ENCODE data around the gene DISC1. TPM values are rescaled to one million over a fixed set of nuclear protein-coding genes. Genes with fewer than 3 reads are reported as not detected.

Gene DISC1
- total RNA-seq, 2 experiments from 2014 or later, result 1.1 to 1.6 TPM

DNA sequence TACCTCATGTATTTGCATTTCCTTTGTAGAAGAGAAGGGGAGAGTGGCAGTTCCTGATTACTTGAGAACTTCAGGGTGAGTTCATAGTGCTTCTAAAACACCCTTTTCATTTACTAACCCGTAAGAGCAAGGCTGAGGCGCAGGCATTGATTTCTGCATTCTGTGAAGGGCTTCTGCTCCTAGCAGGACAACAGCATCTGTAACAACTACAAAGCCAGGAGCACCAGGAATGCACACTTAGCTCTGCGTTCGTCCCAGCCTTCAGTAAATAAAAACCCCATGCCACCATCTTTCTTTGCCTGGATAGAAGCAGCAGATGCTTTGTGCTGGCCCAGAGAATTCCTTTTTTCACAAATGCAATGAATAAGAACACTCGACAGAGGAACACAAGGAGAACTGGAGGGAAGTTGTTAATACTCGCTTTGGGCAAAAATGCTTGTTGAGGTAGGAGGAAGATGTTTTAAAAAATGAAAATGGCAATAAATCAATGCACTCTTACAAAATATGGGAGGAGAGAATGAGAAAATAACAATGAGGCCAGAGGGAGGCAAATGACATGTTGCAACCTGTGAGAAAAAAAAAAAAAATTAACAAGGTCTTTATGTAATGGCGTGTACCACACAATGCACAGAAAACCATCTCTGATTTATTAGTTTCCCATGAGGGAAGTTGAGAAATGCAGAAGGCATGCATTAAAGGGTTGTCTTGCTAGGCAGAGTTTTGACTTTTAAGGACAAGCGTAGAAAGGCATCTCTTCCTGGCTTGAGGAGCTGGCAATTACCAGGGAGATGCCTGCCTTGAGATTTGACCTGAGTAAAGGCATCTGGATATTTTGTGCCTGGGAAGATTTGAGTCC is 418.8 kb downstream of the DISC1 start:
- CTCF ChIA-PET, result no interaction called here
- POLR2A ChIA-PET, result no interaction called here

DNA sequence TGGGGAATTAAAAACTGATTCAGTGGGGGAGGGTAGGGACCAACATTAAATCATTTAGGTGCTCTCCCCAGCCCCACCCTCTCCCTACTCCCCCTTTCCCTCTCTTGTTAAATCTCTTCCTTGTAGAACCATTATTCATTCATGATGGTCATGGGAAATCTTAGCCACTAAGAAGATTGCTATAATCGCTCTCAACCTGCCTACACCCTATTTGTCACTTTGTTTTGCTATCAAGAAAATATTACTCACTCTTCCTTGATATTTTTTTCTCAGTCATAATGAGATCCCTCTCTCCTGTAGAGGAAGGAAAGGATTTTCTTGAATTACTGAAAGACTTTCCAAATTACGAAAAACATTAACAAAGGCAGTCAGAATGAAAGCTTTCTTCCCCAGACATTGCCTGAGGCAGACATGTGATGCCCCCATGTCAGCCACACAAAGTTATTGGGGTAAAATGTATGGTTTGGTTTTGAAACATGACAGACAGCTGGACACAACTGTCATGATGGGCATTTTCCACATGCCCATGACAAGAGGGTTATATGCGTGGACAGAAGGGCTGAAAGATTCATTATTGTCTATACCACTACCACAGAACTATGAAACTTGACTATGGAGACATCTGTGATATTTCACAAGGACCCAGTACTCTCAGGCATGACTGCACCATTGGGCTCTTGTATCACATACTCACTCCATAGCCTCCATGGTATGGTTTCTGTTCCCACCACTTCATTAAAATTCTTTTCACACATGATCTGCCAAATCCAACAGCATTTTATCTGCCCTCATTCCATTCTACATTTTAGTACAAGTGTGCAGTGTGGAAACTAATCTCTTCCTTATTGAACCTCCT is 420.1 kb downstream of the DISC1 start:
- ChIA-PET POLR2A (no interaction called here), CTCF (no interaction called here)

DNA sequence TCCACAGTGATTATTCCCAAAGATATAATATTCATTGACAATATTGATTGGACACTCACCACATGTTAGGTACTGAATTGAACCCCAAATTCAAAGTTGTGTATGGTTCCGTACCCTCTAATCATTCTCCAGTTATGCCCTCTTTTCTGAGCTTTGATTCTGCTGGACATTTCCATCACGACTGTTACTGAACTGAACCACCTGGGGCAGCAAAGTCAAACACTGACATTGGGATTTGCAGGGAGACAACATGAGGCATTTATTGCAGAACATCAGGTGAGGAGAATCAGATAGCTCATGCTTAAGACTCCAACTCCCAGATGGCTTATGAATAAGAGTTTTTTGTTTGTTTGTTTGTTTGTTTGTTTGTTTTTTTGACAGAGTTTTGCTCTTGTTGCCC is 420.9 kb downstream of the DISC1 start:
- POLR2A ChIA-PET, result interaction anchor here (0.6 kb wide), 1 partner anchor 150 kb away, joined by 3 read pairs; no protein-coding TSS in a partner anchor
- CTCF ChIA-PET, result no interaction called here

DNA sequence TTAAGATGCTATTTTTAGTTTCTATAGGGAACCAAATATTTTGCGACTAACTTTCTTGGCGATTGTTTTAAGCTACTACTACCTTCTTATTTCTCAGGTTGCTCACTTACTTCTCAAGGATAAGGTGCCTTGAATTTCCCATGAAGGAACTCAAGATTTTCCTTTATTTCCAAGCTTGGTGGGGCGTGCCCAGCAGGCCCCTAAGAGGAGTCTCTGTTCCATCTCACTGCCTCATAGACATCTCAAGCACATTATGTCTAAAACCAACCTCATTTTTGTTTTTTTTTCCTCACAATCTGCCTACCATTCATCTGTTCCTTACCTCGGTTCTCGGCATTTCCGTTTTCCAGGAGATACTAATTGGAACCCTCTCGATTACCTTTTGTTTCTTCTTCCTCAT is 421.9 kb downstream of the DISC1 start:
- POLR2A ChIA-PET, result no interaction called here
- CTCF ChIA-PET, result no interaction called here

DNA sequence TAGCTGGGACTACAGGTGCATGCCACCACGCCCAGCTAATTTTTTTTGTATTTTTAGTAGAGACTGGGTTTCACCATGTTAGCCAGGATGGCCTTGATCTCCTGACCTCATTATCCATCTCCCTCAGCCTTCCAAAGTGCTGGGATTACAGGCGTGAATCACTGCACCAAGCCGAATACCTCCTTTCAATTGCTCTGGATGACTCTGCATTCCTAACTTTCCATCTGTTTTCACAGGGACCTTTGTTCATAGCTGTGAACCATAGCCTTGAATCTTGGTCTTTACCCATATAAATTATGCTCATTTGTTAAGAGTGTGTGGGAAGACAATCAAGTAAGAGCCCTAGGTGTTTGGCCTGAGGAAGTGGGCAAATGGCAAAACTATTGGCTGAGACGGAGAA is 422.7 kb downstream of the DISC1 start:
- ChIA-PET POLR2A (no interaction called here), CTCF (no interaction called here)

DNA sequence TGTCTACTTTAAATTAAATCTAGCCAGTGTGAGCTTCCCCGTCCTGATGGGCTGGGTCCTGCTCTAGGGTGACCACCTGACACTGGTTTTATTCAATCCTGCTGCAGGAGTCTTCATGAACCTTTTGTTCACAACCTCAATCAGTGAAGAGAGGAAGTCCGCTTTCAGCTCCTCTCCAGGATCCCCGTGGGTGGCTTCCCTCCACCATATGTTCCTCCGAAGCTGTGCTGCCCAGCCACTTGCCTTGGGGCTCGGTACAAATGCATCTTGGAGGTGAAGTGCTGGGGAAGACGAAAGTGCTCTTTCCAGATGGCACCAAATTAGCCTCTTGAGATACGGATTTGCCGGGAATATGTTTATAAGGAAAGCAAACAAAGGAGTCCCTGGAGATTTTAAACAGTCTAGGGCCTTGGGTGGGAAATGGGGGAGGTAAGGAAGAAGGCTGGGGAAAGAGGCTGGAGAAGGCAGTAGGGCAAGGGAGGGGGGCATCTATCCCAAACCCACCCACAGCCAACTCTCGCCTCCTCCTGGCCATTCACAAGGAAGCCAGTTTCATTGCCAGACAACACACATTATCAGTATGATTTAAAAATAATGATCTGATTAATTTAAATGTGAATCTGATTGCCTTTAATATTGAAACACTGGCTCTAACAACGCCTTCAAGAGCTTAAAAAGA is 430.8 kb downstream of the DISC1 start:
- POLR2A ChIA-PET, result no interaction called here
- CTCF ChIA-PET, result no interaction called here

DNA sequence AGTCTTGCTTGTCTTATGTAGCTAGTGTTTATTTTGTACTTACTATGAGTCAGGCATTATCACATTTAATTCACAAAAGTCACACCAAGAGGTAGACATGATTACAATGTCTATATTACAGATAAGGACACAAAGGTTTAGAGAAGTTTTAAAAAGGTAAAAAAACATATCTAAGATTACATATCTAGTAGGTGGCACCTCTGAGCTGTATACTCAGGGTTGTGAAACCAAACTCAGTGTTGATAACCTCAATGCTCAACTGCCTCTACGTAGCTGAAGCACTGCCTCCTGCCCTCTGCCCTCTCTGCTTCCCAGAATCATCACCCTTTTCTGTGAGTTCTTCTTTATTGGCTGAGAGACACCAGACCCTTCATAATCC is 431.3 kb downstream of the DISC1 start:
- POLR2A ChIA-PET, result no interaction called here
- CTCF ChIA-PET, result no interaction called here

DNA sequence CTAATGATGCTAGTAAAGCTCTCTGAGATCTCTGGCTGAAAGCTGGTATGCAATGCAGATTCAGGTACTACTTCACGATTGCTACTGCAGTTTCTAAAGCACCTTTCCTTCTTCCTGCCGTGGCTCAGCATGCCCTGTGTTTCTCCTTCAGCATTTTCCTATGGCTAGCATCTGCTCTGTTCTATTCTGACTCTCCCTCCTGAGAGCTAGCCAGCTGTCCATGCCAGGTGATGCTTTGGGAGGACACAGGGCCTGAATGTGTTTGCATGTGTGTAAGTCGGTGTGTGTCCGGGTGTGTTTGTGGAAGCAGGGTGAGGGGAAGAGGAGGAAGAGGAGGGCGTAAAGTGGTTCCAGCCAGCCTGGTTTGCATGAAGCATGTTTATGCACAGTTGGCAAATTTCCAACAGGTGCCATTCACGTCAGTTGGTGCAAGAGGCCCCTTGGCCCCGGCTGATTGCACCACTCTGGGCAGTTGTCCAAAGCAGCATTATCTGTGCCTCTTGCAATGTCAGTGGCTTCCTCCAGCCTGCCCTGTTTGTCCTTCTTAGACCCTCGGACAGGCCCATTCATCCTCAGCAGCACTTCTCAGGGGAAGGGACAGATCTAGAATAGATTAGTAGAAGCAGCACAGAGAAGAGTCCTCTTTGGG is 433.3 kb downstream of the DISC1 start:
- ChIA-PET CTCF (no interaction called here), POLR2A (no interaction called here)

DNA sequence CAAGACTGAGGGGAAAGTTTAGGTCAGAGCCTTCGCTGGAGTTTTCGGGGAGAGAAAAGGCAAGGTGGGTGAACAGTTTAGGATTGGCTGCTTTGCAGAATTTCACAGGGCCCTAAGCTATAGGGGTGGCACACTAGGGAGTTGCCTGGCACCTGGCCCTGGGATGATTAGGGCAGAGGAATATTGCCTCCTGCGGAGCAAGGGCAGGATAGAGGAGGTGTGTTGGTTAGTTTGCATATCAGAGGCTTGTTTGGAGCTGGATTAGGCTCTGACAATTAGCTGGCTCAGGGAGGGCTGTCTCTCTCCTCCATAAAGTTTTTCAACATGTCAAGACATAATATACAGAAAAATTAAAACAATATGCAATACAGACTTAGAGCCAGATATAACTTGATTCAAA is 436.4 kb downstream of the DISC1 start:
- CTCF ChIA-PET, result no interaction called here
- POLR2A ChIA-PET, result no interaction called here

DNA sequence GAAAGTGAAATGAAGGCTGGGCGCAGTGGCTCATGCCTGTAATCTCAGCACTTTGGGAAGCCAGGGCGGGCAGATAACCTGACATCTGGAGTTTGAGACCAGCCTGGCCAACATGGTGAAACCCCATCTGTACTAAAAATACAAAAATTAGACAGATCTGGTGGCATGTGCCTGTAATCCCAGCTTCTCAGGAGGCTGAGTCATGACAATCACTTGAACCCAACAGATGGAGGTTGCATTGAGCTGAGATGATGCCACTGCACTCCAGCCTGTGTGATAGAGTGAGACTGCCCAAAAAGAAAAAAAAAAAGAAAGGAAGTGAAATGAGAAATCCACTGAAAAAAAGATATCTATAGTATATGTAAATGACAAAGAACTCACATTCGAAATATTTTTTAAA is 439.9 kb downstream of the DISC1 start:
- ChIA-PET CTCF (no interaction called here), POLR2A (no interaction called here)

DNA sequence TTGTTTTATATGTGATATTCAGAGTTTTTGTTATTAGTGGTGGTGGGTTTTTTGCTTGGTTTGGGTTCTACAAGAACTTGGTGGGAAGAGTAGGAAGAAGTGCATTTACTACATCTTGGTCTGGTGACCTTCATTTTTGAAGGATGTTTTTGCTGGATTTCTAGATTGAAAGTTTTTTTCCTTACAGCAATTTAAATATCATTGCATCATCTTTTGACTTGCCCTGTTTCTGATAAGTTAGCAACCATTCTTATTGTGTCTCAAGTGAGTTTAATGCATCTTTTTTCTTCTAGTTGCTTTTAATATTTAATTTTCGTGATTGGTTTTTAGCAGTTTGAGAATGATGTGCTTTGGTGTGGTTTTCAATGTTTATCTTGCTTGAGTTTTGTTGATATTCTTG is 447.7 kb downstream of the DISC1 start:
- ChIA-PET POLR2A (no interaction called here), CTCF (no interaction called here)

DNA sequence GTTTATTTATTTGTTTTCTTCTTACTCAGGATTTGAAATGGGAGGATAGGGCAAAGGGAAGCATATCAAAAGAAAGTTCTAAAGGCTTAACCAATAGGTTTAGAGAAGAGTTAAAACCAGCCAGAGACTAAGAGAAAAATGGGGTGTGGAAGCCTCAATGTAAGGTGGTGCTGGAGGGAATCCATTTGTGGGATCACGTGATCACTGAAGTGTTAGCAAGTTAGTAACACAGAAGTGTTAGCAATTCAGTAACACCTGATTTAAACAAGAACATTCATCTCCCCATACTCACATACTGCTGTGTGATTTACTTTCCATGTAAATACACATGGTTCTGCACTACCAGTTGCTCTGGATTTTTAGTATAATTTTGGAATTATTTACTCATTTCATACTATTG is 451.2 kb downstream of the DISC1 start:
- POLR2A ChIA-PET, result no interaction called here
- CTCF ChIA-PET, result no interaction called here

DNA sequence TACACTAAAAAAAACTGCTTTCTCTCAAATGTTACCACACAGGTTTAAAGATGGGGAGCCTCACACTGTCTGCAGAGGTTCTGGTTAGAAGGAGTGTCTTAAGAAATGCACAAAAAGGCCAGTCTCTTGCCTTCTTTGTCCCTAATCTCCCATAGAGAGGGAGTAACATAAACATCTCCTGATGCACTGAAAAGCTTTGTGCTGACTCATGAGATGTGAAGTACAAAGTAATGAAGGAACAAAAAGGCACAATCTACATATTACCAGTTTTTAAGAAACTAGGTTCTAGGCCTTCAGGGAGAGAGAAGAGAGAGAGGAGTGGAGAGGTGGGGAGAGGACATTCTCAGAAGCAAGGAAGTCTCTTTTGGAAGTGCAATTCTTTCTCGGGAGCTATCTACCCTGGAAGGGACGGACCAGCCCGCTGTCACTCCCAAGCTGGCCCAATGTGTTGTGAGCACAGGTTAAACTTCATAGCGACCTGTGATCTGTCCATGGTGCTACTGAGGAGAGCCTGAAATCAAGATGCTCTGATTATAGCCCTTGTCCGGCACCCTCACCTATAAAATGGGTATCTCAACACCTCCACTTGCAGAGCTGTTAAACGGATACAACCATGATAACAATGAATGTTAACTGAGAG is 458.1 kb downstream of the DISC1 start:
- ChIA-PET POLR2A (no interaction called here), CTCF (no interaction called here)

DNA sequence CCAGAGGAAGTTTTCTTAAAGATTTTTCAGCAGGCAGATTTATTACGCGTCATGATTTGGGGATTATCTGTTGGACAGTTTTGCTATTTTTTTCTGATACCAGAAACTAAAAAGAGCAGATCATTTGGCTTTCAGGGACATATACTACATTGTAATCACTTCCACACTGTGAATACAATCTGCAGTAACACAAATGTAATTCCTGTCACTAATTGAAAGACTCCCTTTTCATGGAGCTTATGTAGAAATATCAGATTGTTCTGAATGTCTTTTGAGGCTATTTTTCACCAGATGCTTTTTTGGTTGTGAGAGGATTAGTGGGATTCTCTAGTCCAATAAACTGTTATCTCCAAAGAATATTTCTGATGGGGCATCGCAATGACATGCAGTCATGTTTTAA is 464.2 kb downstream of the DISC1 start:
- POLR2A ChIA-PET, result interaction anchor here (0.6 kb wide), 1 partner anchor 875 kb away, joined by 3 read pairs; no protein-coding TSS in a partner anchor
- CTCF ChIA-PET, result no interaction called here

Other genes starting within 250 kb of the DISC1 start
- gene EGLN1, start 204.5 kb upstream of the DISC1 start, total RNA-seq, result 10 to 100 TPM; 36.0 to 37.8 TPM
- gene TSNAX, start 98.1 kb upstream of the DISC1 start, total RNA-seq, result 10 to 100 TPM; 45.8 to 47.6 TPM

Measured in activated CD8-positive, alpha-beta memory T cell treated with anti-CD3 and anti-CD28 coated beads for 36 hours (primary cell).